Upper lobe of left lung (tissue), 4 donors: Measurements from ENCODE around the gene MEGF9.

Experiments used
- CTCF ChIP-seq, 6 experiments: fragments of 450-650 bp in 4 of 6; fragments of 200-600 bp in 2 of 6; sonication (generic) in 2 of 6; IDR thresholded peaks; one replicate each; pipeline ENCODE4 v1.5.1; 2016 to 2019; ENCODE audit warnings: antibody characterized with exemption in 6 of 6
- POLR2A ChIP-seq, 4 donors: fragments of 450-650 bp; IDR thresholded peaks; one replicate each; pipeline ENCODE4 v1.5.1; 2016 to 2017; ENCODE audit warnings: antibody characterized with exemption in 4 of 4, mild to moderate bottlenecking in 2 of 4

- TF ChIP-seq POLR2A (IDR thresholded peaks at IDR 0.05) (no peak), CTCF (IDR thresholded peaks at IDR 0.05) (no peak)
These were observed 31.1 kb downstream of the MEGF9 start for GRCh38 chr9:120683150-120683549.
